NCI-H2107 treated with DMSO at 0.1 percent for 48 hours (cell line): ENCODE results near the gene ADAMTS1.
A peak's percentile ranks its signal among the peaks of the same experiment; 100 is the strongest.

Source experiments
- DNase-seq: peaks from one replicate; lab custom pipeline; 2025; ENCODE audit not compliant: unreplicated experiment; lab: John Stamatoyannopoulos, UW

ADAMTS1 gene

GRCh38 chr21:26845759-26846035 is 488 bp upstream of the ADAMTS1 start:
- DNase-seq: no peak

GRCh38 chr21:26844258-26845065 is 747 bp downstream of the ADAMTS1 start:
- peak; percentile 7 for DNase-seq

- no peak for DNase-seq
Measured at GRCh38 chr21:26843933-26844257, 1.3 kb downstream of the ADAMTS1 start.

DNA sequence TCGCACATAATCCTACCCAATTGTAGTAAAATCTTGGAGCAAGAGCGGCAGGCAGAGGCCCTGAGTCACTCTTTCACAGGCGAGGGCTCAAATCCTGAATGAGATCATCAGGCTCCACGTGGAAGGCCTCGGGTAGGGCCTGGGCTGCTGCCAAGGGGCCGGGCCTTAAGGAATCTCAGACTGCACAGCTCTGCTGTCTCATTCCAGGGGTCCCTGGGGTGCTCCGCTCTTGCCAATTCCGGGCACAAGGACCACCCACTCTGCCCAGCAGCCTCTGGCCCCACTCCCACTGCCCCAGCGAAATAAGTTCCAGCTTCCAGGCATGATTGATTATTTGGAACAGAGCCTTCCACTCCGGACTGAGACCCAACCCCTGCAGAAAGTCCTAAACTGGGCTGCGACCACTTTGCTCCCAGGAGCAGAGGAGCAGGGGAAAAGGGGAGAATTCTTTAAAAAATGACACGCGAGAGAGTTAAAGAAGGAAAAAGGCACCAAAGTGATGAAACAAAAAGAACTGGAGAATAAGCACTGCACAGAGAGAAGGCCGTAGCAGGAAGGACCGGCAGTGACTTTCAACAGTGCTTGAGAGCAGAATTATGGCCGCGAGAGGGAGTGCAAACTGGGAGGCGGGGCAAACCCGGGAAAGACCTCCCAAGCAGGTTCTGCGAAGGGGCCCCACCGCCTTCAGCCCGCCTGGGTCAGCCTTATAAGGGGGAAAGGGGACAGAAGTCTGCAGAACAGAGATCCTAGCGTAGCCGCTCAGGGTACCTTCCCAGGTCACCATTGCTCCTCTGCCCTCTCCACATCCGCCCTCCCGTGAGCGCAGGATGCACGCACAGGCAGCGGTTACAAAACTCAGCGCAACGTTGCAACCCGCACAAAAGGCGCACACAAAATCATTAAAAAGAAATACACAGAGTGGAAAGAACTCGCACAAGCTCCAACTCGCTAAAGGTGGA is 2.0 kb downstream of the ADAMTS1 start:
- no peak for DNase-seq

- no peak for DNase-seq
Measured at GRCh38 chr21:26842300-26842699, 2.9 kb downstream of the ADAMTS1 start.

DNA sequence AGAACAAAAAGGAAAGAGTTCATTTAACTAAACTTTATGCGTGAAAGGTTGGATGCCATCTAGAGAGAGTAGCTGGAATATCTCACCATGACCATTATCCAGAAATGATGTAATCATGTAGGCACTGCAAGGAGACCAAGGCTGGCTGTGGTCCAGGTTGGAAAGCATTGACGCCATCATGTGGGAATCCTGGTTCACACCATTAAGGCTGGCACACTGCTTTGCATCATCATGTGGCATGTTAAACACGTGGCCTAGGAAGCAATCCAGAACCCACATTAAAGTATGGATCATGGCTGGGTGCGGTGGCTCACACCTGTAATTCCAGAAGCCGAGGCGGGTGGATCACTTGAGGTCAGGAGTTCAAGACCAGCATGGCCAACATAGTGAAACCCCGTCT is 4.3 kb downstream of the ADAMTS1 start:
- no peak for DNase-seq

DNA sequence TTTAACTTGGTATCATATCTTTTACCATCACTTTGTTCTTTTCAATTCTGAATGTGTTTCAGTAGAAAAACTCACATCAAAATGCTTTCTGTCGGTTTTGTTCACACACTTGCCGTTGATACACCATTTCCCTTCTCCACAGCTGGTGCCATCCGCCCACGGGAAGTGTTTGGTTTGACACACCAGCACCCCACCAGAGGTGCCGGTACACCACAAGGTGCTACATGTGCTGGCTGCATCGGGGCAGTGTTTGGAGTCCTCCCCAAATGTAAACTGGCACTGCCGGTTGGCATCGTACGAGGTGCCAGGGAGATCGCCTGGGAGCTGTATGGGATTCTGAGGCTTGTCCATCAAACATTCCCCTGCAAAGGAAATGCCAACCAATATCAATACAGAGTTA is 5.0 kb downstream of the ADAMTS1 start:
- no peak for DNase-seq

- no peak for DNase-seq
Measured at GRCh38 chr21:26837539-26837938, 7.7 kb downstream of the ADAMTS1 start.

DNA sequence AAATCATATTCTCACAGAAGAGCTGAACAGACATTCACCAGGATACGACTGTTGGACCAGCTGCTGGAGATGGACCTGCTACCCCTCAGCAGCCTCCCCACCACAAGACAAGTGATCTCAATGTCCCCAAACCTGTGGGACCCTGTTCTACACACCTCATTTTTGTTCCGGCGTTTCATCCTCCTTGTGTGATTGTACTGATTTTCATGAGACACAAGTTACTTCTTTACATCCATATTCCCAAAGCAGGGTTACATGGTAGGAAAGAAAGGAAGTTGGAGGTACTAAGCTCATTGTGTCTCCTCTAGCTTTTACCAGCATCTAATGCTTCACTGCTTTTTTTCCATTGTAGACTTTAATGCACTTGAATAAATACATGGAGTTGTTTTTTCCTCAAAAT is 8.7 kb downstream of the ADAMTS1 start:
- DNase-seq: no peak

DNA sequence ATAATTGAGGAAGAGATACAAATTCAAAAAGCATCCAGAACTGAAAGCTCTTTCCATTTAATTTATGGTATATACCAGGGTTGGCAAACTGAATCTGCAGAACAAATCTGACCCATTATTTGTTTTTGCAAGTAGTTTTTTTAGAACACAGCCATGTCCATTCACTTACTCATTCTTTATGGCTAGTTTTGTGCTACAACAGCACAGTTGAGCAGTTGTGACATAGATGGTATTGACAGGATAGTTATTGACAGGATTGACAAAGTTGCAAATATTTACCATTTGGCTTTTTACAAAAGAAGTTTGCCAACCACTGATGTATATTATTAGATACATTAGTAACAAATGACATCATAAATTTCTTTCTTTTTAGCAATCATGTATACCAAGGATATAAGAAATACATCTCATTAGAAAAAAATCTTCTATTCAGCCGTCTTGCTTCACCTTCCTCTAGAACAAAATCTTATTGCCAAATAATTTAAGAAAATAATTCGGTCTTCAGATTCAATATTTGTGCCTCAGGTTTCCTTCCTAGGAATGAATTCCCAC is 9.4 kb downstream of the ADAMTS1 start:
- DNase-seq: no peak

- DNase-seq: no peak
Measured at GRCh38 chr21:26835027-26835713, 10.0 kb downstream of the ADAMTS1 start.

DNA sequence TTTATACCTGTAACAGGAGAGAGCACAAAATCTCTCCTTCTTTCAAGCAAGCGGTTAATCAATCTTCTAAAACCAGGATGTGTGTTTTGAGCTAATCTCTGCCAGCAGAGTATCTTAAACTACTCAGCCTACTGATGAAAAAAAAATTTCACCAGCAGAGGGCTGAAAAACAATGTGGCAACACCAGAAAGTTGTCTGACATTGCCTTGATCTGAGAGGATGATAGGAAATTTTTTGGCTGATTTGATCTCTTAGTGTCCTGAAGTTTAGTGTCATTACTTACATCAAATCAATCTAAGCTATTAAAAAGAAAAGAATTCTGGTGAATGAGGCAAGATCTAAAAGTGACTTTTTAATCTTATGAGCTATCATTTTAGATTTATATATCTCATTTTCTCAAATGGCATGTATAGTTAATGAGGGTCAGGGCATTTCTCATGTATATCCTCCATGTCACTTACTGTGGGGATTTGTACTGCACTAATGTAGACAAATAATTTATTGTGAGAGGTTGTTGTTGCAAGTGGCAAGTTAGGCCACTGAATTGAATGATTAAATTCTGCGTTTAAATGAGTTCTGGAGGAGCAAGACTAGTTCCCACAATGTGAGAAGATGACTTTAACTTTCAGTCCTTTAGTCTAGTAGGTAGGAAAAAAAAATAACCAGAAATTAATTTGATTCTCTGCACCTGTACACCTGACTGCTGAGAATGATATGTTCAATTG is 10.9 kb downstream of the ADAMTS1 start:
- no peak for DNase-seq

DNA sequence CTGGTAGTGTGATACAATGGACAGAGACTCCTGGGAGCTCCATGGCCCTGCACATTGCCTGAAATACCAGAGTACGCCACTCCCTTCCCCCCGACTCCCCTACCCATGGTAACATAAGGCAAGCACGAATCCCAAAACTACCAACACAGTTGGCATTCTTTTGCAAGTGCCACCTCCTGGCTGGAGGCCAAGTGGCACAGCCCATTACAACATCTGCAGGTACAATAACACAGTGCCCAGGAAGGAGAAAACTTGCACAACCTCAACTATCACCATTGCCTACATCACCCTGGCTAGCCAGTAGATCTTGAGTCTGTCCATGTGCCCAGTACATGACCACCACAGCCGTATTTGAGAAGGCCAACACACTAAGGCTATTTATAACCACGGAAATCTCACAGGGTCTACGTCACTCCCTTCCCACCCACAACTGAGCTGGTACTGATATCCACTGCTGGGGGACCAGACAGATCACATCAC is 11.7 kb downstream of the ADAMTS1 start:
- no peak for DNase-seq

DNA sequence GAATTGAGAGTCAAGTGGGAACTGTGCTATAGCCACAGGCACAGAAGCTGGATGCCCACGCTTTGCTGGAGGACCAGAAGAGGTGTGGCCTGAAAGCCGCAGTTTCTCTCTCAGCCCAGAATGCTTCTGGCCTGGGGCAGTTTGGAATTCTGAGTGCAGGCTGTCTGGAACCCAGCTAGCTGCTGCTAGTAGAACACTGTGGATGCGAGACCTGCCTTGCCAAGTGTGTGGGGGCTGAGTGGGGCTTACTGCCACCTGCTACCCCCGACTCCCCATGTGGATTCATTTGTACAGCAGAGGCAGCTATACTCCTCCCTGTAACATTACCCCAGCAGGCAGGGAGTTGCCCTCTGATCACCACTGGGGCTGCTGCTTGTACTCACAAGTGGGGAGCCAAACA is 12.2 kb downstream of the ADAMTS1 start:
- no peak for DNase-seq

DNA sequence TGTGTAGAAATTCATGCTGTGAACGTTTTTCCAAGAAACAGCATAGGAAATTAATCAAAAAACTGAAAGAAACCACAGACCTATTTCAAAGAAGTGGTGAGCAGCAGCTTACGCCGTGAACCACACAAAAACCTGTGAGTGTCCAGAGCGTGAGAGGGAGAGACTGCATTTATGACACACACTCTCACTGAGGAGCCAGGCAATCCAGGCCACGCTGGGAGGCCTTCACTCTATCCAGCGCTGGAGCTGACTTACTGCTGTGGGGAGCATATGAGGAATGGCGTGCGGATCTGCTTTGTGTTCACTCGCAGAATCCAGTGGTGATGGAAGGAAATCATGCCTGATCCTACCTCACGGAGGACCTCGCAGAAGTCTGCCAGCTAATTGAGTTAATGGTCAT is 12.7 kb downstream of the ADAMTS1 start:
- no peak for DNase-seq

DNA sequence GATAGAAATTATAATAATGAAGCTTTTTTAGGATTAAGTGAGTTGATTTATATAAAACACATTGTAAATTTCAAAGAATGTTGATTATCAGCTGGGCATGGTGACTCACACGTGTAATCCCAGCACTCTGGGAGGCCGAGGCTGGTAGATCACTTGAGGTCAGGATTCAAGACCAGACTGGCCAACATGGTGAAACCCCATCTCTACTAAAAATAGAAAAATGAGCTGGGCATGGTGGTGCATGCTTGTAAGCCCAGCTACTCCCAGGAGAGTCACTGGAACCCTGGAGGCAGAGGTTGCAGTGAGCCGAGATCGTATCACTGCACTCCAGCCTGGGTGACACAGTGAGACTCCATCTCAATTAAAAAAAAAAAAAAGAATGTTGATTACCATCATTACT is 18.4 kb downstream of the ADAMTS1 start:
- no peak for DNase-seq

DNA sequence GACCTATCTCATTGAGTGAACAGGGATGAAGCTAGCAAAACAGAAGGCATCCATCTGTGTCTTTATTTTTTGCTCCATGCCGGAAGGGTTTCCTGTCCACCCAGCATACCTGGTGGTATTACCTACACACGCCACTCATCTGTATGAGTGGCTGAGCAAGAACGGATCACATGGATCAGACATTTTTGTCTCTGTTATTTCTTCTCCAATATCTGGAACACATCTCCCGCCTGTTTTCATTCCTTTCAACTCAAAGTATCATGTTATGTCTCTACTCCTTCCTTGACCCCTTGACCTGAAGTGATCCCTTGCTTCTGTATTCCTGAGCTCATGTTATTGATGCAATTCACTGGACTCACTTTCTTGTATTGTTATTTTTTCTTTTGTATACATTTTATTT is 24.7 kb downstream of the ADAMTS1 start:
- no peak for DNase-seq

DNA sequence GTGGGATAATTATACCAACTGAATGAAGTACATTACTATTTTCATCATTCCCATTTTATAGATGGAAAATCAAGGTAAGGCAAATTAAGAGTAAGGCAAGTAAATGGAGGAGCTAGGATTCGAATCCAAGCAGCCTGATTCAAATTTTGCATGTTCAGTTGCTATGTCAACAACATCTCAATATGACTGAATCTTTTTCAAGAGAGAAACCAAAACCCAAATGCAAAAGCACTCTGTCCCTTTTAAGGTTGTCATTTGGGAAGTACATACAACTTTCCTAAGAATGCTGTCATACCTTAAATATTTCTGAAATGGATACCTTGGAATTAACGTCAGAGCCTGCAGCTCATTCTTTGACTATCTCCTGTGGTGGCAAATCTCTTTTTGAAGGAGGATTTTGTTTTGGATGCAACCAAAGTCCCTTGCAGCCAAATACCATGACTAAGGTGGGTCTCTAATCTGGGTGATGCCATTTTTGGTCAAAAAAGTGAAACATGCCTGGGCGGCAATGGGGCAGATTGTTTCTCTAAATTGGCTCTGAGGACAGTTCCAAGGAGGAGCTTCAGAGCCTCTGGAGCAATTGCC is 25.4 kb downstream of the ADAMTS1 start:
- DNase-seq: no peak

DNA sequence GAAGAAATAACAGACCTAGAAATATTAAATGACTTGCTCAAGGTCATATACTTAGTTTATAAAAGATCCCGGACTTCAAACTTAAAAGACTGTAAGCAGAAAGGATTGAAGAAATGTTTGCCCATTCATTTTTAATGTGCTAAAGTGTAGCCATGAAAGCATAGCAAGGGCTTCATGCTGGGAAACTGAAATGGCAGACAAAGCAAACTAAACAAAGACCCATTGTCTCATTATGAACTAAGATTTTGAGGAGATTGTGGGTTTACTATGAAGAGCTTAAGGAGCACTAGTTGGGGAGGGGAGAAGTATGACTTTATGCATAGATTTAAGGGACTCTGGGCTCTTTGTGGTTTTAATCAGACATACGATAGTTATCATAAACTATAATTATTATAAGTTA is 26.3 kb downstream of the ADAMTS1 start:
- no peak for DNase-seq

GRCh38 chr21:26815197-26815596 is 30.0 kb downstream of the ADAMTS1 start:
- no peak for DNase-seq
